CD4-positive, alpha-beta T cell treated with Interleukin-15 for 4 hours (primary cell): ENCODE measurements around the gene TM9SF2.
"Not testable (repeated sequence)": the region's sequence is repeated elsewhere in the genome, so short reads cannot be mapped to it uniquely, and the experiment has no call there.

Experiments
- DNase-seq: peaks from one replicate; pipeline ENCODE4 v3.0.0-alpha.2; 2020; ENCODE audit warnings: low spot score

TM9SF2 gene

DNA sequence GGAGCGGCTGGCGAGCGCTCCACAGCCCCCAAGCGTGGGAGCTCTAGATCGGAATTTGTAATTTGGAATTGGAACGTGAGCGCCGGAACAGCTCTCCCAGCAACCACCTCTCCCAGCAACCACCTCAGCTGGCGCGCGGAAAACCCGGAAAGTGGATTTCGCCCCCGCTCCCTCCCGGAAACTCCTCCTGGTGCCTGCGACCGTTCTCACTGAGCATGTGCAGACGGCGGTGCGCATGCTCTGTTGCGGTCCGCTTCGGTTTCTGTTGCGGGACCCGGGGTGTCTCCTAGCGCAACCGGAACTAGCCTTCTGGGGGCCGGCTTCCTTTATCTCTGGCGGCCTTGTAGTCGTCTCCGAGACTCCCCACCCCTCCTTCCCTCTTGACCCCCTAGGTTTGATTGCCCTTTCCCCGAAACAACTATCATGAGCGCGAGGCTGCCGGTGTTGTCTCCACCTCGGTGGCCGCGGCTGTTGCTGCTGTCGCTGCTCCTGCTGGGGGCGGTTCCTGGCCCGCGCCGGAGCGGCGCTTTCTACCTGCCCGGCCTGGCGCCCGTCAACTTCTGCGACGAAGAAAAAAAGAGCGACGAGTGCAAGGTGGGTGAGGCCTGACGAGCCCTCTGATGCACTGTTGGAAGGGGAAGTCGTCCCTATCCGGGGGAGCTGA is at the start of gene TM9SF2:
TM9SF2 (plus strand) TSS at position 289 of the 664 bp plus-strand sequence; CDS start at position 424, 135 bp downstream.
- peak; percentile 97 for DNase-seq

DNA sequence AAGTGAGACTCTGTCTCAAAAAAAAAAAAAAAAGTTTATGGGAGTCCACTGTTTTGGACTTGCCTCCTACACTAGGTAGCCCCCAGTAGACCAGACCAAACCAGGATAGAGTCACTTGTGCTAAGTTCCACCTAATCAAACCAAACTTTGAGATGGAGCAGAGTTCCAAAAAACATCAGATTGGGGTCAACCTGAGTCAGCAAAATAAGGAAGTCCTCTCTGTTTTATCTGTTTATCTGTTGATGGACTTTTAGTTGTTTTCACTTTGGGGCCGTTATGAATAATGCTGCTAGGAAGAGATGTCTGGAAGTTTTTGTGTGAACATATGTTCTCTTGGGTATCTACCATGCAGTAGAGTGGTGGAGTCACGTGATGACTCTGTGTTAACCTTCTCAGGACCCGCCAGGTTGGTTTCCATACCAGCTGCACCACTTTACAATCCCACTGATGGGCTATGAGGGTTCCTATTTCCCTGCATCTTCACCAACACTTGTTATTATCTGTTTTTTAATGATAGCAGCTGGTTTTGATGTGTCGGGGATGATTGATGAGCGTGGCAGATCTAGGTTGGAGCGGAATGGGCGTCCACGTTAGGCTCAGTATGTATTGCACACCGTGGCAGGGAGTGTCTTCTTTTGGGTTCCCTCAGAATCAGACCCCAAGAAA is 46.6 kb upstream of the TM9SF2 start:
- no peak for DNase-seq

GRCh38 chr13:99459099-99459850 is 42.0 kb upstream of the TM9SF2 start:
- DNase-seq, result no peak

GRCh38 chr13:99460802-99461201 is 40.5 kb upstream of the TM9SF2 start:
- not testable (repeated sequence) for DNase-seq

DNA sequence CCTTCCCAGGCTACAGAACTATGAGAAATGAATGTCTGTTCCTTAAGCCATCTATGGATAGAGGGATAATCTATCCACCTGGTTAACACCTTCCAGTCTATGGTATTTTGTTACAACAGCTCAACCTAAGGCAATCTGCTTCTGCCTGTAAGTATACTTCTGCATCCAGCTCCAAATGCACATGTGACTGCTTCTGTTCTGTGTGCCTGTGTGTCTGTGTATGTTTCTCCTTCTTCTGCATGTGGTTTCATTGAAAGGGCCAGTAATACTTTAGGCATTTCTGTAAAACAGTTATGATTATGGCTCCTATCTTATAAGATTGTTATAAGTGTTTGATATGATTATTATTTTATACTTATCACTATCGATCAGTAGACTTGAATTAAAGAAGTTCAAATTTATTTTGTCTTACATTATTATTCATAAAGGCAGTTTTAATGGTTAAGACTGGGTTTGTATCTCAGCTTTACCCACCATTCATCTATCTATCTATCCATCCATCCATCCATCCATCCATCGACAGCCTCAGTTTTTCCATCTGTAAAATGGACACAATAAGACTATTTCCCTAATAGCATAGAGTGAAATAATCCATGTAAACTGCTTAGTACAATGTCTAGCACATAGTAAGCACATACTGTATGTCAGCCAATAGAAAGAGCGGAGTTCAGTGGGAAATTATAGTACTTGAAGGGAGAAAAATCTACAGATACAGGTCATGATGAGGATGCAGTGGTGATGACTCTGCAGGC is 37.5 kb upstream of the TM9SF2 start:
- no peak for DNase-seq

DNA sequence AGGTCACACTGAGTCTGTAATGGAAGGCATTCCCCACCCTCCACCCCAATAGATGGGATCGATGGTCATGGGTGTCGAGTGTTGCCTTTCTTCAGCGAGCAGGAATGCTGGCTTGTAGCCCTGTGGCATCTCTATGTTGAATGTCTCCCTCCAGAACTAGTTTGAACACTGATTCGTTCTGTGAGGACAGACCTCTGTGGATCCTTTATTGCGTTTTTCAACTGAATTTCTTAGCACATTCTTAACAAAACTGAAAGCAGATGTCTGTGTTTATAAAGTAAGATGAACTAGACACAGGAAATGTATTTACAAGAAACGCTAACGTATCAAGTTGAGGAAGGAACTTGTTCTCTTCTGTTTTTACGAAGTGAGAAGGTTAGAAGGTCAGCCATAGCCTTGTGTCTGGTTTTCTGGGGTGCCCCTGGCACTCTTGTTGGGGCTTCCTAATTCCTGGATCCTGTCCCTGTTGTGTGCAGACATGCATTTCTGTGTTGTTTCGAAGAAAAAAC is 36.8 kb upstream of the TM9SF2 start:
- no peak for DNase-seq

GRCh38 chr13:99465454-99465853 is 35.8 kb upstream of the TM9SF2 start:
- no peak for DNase-seq

- DNase-seq, result no peak
Observed at GRCh38 chr13:99467764-99468163, 33.5 kb upstream of the TM9SF2 start.

DNA sequence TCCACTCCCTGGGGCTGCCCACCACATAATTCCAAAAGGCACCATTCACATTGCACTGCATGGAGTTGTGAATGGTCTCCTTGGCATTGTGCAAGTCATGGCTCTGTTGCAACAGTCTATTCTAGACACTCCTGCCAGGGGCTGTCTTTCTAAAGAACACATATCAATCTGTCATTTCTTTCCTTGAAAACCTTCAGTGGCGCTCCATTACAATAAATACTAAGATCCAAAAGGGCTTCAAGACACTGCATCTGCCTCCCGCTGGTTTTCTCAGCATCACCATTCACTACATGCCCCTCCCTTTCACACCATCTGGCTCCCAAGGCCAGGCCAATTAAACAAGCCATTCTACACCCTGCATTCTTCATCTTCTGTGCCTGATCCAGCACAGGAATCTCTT is 32.2 kb upstream of the TM9SF2 start:
- DNase-seq, result no peak

- DNase-seq, result no peak
Observed at GRCh38 chr13:99470027-99470426, 31.2 kb upstream of the TM9SF2 start.

- no peak for DNase-seq
Observed at GRCh38 chr13:99471221-99472121, 29.8 kb upstream of the TM9SF2 start.

DNA sequence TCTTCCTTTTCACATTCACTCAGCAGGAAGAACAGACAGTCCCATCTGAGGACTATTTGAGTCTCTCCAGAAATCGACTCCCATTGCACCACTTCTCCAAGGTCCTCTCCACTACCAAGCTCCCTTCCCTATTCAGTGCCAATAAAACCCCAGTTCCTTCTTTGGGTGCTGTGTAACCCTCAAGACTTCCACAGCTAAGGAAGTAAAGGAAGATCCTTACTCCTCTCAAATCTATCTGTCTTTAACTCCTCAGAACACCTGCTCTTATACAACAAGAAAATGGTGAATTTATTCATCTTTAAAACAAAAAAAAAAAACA is 29.2 kb upstream of the TM9SF2 start:
- no peak for DNase-seq

GRCh38 chr13:99473515-99473914 is 27.8 kb upstream of the TM9SF2 start:
- DNase-seq, result no peak

DNA sequence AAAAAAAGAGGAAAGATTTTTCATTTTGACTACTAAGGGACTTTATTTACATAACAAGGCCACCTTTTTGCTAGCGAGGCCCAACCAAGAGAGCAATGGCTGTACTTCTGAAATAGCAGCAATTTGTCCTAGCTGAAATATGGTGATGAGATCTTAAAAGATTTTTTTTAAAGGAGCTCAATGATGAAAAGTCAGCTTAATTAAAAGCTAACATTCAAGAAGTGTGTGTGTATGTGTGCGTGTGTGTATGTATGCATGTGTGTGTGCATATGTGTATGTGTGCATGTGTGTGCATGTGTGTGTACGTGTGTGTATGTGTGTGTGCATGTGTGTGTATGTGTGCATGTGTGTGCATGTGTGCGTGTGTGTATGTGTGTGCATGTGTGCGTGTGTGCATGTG is 24.6 kb upstream of the TM9SF2 start:
- DNase-seq, result no peak

GRCh38 chr13:99477493-99477892 is 23.8 kb upstream of the TM9SF2 start:
- no peak for DNase-seq

- no peak for DNase-seq
Observed at GRCh38 chr13:99481366-99481765, 19.9 kb upstream of the TM9SF2 start.

DNA sequence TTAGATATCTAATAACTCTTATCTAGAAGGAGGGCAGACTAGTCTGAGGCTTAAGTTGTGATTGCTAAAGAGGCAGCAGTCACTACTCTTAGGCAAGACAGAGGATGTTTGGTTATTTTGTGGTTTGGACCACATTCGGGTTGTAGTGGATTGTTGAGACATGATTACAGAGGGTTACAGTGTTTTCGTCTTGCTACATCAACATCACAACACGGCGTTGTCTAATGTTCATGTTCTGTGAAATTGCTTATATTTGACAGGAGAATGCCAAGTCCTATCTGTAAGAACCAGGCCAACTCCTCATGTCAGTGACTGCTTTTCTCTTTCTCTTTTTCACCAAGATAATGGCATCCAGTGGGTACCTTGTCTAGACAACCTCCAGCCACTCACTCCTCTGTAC is 16.8 kb upstream of the TM9SF2 start:
- DNase-seq, result no peak

GRCh38 chr13:99486996-99487395 is 14.3 kb upstream of the TM9SF2 start:
- no peak for DNase-seq

GRCh38 chr13:99489028-99489427 is 12.2 kb upstream of the TM9SF2 start:
- no peak for DNase-seq

GRCh38 chr13:99491750-99492149 is 9.5 kb upstream of the TM9SF2 start:
- not testable (repeated sequence) for DNase-seq

DNA sequence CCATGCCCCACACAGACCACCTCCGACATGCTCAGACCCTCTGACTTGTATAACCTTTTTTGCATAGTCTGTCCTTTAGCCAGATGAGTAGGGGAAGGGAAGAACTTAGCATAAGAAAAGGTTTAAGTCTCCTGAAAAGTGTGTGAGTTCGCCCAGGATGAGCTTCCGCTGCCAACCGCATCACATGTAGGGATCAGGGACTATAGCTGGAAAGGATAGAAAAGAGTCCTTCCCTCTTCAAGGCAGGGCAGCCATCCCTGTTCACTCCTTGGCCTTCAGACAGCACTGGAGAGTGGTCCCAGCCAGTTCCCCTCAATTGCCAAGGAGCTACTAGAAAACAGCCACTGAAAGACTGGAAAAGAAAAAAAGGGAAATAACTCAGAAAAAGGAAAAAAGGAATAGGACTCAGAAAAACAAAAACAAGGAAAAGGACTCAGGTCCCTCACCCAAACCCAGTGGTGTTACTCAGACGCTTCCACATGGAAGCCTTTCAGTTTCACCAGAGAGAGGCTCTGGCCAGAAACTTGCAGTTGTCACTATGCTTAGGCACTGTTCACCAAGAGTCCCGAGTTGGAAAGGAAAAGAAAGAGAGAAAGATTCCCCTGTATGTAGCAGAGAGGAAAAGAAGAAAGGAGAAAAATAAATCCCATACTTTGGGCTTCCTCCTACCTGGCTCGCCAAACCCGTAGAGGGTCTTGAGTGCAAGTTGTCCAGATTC is 5.6 kb upstream of the TM9SF2 start:
- DNase-seq, result no peak
